KOPT-K1 (cell line): Measurements from ENCODE around the gene BCOR.
A peak's percentile ranks its signal among the peaks of the same experiment; 100 is the strongest.

ENCODE experiments used
- H3K27ac ChIP-seq: fragments of 200-600 bp; sonication (generic); 2 replicates; pipeline ENCODE4 v1.5.1; 2016; ENCODE audit warnings: antibody characterized with exemption, mild to moderate bottlenecking, low read depth, low read length; ENCODE audit not compliant: poor library complexity, severe bottlenecking
- H3K36me3 ChIP-seq: fragments of 200-600 bp; sonication (generic); 2 replicates; pipeline ENCODE4 v1.5.1; 2017; ENCODE audit warnings: antibody characterized with exemption, mild to moderate bottlenecking, low read length, moderate library complexity; ENCODE audit not compliant: insufficient read depth
- H3K9me3 ChIP-seq: fragments of 200-600 bp; sonication (generic); 2 replicates; pipeline ENCODE4 v1.5.1; 2017; ENCODE audit warnings: antibody characterized with exemption, low read length, mild to moderate bottlenecking; ENCODE audit not compliant: insufficient read depth, poor library complexity, severe bottlenecking

Gene BCOR

DNA sequence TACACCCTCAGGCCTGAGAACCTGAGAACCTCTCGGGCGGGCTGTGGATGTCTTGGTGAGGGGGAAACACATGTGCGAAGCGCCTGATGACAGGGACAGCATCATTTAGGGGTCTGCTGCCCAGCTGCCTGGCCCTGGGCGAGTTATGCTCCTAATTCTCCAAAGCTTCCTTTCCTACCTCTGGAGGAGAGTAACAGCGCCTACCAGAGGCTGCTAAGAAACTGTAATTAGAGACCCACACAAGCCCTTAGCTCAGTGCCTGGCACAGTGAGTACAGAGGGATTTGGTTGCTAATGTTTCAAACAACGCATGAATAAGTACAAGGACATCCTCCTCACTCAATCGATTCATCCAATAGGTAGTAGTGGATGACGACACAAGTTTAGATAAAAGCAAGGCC is 40.4 kb downstream of the BCOR start:
- Histone ChIP-seq H3K36me3 (peaks cover 100% of the 10 kb centered on the region), H3K9me3 (peaks cover 25% of the 10 kb centered on the region), H3K27ac (no peak overlapping the region)

DNA sequence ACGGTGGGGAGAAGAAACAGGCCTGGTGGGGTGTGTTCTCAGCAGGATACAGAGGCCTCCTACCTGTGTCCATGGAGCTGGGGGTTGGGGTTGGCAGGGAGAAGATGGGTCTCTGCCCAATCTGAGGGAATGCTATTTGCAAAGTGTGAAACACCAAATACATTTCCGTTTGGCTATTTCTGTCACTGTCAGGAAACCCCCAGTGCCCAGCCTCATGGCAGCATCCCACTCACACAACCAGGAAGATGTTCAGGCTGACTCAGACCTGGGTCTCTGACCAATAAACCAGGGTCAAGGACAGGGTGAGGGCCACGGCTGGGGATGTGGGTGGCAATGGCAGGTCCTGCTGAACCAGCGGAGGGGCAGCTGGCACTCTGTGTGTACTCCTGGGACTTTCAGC is 41.3 kb downstream of the BCOR start:
- Histone ChIP-seq H3K36me3 (peaks cover 100% of the 10 kb centered on the region), H3K9me3 (peaks cover 35% of the 10 kb centered on the region), H3K27ac (no peak overlapping the region)

DNA sequence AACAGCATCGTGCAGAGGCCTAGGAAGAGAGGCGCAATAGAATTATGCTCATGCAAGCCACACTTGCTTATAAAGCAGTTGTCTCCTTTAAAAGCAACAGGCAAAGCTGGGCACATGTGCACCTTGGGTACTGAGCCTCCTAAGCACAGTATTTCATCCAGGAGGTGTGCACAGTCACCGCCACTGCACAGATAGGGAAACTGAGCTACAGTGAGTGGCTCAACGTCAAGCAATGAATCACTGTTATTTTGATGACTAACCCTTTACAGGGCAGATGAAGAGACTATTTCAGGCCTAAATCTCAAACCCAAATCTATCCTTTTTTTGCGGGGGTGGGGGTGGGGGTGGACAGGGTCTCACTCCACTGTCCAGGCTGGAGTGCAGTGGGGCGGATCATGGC is 42.3 kb downstream of the BCOR start:
- H3K9me3 ChIP-seq: peaks cover 44% of the 10 kb centered on the region
- H3K27ac ChIP-seq: no peak overlapping the region
- peaks cover 100% of the 10 kb centered on the region for H3K36me3 ChIP-seq

DNA sequence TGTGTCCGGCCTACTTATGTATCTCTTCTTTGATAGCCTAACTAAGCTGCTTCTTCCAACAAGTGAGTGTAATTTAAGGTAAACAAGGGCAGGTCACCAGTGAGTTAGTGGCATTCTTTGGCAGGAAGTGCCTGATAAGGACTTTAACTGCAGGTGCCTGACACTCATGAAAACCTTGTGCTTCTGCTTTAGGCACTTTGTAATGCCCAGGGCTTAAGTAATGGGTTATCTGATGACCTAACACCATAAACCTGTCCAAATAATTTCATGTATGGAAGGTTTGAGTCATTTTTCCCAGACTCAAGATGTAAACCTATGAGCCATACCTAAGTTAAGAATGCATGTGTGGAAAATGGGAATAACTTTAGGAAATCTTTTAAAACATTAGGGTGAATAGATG is 43.0 kb downstream of the BCOR start:
- Histone ChIP-seq H3K36me3 (peaks cover 100% of the 10 kb centered on the region), H3K27ac (no peak overlapping the region), H3K9me3 (peaks cover 50% of the 10 kb centered on the region)

DNA sequence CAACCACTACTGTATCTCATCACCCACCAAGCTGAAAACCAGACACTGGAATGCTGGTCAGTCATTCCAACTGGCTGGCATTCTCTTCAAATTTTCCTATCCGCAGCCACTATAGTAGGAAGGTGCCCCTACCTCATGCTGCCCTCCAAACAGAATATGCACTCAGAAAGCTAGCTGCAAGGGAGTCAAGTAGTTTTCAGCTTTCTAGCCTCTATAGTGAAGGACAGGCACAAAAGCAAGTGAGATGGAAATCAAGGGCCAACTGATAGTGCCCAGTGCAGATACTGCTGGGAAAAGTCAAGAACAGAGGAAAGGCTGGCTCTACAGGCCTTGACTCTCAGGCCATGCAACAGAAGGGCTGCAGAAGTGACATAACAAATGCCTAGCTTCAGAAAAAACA is 47.2 kb downstream of the BCOR start:
- peaks cover 74% of the 10 kb centered on the region for H3K9me3 ChIP-seq
- H3K27ac ChIP-seq: no peak overlapping the region
- H3K36me3 ChIP-seq: peaks cover 87% of the 10 kb centered on the region

DNA sequence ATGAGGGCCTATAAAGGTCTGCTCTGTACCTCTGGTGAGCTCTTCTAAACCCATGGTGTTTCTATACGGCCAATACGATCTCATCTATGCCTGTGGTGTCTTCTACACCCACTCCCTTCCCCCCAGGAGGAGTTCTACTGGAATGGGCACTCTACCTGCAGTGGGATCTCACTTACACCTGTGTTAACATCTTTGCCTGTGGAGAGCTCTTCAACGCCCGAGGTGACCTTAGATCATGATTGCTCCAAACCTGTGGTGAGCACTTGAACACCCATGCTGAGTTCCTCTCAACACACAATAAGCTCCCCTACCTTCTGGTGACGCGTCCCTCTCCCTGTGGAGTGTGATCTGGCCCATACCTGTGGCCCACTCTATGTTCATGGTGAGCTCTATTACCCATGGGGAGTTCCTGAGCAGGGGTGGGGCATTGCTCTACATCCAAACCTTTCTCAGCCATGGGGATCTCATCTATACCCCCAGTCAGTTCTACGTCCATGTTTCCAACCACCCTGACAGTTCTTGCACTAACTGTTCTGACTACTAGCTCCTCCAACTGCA is 48.6 kb downstream of the BCOR start:
- H3K9me3 ChIP-seq: peaks cover 66% of the 10 kb centered on the region
- H3K27ac ChIP-seq: no peak overlapping the region
- peaks cover 74% of the 10 kb centered on the region for H3K36me3 ChIP-seq

DNA sequence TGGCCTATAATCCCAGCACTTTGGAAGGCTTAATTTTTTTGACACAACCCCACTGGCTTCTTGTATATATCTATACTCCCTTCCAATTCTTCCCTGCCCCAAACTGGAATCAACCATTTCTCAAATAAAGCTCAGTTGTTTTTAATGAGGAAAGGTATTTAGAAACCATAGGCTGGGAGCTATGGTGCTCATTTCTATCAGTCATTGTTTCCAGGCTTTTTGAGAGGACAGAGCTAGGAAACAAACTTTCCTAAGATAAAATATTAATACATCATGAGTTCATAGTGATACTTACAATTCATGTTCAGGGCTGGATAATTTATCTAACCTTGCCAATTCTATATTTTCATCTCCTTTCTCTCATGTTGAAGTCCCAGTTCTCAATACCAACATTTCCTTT is 50.3 kb downstream of the BCOR start:
- peaks cover 57% of the 10 kb centered on the region for H3K36me3 ChIP-seq
- H3K9me3 ChIP-seq: peaks cover 50% of the 10 kb centered on the region
- H3K27ac ChIP-seq: no peak overlapping the region

DNA sequence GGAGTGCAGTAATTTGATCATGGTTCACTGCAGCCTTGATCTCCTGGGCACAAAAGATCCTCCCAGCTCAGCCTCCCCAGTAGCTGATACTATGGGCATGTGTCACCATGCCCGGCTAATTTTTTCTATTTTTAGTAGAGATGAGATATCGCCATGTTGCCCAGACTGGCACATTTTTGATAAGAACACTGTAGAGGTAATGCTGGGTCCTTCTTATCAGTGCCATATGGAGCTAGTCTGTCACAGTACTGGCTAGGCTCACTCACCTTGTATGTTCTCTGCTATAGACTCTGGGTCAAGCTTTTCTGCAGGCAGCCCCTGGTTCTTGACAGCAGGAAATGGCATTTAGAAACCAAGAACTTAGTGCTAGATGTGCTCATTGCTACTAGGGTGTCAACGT is 53.9 kb downstream of the BCOR start:
- Histone ChIP-seq H3K36me3 (peaks cover 21% of the 10 kb centered on the region), H3K27ac (no peak overlapping the region), H3K9me3 (peaks cover 17% of the 10 kb centered on the region)

DNA sequence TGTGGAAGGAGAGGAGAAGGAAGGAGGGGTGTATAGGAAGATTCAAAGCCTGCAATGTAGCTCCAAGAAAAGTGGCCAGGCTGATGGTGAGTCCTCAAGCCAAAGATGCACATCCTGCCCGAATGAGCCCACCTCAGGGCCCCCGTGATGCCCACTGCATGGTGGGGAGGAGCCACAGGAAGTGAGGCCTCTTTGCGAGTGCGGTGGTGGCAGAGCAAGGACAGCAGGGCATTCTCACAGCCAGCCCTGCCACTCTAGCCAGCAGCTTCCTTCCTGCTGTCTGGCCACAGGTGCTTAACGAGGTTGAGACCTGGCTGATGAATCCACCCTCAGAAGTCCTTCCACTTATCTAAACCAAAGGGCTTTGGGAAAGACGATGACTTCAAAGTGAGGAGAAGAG is 55.8 kb downstream of the BCOR start:
- Histone ChIP-seq H3K27ac (peak overlapping the region; percentile 46), H3K36me3 (0 out of 2 replicates have a peak, but pooled peaks cover 2% of the 10 kb centered on the region), H3K9me3 (no peaks in the 10 kb centered on the region)

DNA sequence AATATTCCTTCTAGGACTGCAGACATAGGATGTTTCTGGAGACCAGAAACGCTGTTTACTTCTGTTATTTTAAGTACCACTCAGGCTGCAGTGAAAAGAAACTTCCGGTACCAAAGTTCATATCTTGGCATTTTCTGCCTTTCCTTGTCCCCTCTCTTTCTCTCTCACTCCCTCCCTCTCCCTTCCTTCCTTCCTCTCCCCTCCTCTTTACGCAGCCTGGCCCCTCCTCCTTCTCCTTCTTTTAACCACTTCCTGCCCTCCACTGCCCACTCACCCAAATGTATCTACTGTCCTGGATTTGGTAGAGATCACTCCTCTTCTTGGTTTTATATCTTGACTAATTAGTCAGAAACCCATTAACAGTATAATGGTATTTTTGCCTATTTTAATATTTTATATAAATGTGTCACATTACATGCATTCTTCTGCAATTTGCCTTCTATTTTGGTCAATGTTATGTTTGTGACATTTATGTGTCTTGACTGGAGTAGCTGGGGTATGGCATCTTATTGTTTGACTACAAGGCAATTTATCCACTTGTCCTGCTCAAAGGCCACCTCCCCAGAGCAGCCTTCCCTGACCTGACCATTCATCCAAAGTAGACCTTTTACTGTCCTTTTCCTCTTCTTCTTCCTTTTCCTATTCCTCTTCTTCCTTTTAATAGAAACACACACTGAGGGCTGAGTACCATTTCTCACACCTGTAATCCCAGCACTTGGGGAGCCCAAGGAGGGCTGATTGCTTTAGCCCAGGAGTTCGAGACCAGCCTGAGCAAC is 56.9 kb downstream of the BCOR start:
- no peaks in the 10 kb centered on the region for H3K9me3 ChIP-seq
- peak overlapping the region; percentile 42 for H3K27ac ChIP-seq
- H3K36me3 ChIP-seq: no peaks in the 10 kb centered on the region

DNA sequence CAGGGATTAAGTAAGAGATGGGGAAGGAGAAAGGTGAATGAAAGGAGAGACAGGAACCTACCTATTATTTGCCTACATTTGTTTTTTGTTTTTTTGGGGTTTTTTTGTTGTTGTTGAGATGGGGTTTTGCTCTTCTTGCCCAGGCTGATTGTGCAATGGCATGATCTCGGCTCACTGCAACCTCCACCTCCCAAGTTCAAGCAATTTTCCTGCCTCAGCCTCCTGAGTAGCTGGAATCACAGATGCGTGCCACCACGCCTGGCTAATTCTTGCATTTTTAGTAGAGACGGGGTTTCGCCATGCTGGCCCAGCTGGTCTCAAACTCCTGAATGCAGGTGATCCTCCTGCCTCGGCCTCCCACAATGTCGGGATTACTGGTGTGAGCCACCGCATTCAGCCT is 57.9 kb downstream of the BCOR start:
- no peaks in the 10 kb centered on the region for H3K9me3 ChIP-seq

DNA sequence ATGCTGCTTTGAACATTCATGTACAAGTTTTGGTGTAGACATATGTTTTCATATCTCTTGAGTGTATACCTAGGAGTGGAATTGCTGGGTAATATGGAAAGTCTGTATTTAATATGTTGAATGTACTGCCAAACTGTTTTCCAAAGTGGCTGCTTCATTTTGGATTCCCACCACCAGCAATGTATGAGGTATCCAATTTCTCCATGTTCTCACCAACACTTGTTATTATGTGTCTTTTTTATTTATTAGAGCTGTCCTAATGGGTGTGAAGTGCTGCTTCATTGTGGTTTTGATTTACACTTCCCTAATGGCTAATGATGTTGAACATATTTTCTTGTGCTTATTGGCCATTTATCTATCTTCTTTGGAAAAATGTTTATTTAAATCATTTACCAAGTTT is 60.4 kb downstream of the BCOR start:
- H3K36me3 ChIP-seq: no peaks in the 10 kb centered on the region
- H3K27ac ChIP-seq: no peak overlapping the region
- no peaks in the 10 kb centered on the region for H3K9me3 ChIP-seq

More for the DNA sequence above, 57.9 kb downstream of the BCOR start:
- Histone ChIP-seq H3K36me3 (no peaks in the 10 kb centered on the region), H3K27ac (peak overlapping the region; percentile 42)

DNA sequence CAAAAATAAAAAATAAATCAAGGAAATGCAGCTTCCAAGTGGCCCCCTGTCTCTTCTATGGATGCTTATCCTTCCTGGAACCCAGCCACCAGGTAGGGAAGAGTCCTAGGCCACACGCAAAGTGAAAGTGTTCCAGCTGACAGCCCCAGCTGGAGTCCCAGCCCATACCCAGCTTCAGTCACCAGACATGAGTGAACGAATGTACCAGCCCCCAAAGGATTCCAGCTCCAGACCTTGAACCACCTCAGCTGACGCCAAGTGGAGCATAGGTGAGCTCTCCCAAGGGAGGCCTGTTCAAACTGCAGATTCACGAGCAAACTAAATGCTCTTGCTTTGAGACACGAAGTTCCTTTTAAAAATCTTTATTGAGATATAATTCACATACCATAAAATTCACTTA is 62.0 kb downstream of the BCOR start:
- no peaks in the 10 kb centered on the region for H3K36me3 ChIP-seq
- H3K27ac ChIP-seq: no peak overlapping the region
- H3K9me3 ChIP-seq: no peaks in the 10 kb centered on the region

DNA sequence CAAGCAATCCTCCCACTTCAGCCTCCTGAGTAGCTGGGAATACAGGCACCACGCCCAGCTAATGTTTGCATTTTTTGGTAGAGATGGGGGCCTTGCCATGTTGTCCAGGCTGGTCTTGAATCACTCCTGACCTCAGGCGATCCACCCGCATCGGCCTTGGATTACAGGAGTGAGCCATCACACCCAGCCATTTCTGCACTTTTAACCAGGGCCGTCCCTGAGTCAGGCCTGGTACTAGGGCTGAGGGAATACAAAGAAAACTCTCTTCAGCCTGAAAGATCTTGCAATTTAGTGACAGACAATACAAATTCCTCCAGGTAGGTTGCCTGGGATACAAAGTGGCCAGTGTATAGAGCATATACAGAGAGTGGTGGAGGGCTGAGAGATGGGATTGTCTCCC is 65.8 kb downstream of the BCOR start:
- H3K27ac ChIP-seq: no peak overlapping the region
- no peaks in the 10 kb centered on the region for H3K36me3 ChIP-seq
- H3K9me3 ChIP-seq: no peaks in the 10 kb centered on the region

DNA sequence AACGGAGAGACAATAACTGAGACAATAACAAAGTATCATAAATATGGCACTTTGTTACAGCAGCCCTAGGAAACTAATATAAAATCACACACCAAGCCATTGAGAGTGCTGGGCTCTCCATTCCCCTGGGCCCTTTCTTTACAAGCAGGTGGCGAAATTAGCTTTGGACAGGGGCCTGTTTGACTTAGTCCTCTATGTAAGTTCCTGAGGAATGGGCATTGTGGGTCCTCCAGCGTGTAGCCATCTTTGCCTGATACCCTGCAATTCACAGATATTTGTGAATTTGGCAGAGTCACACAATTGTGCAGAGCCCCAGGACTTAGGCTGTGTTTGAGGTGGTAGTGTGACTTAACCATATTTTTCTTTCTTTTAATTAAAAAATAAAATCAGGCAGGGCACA is 67.6 kb downstream of the BCOR start:
- Histone ChIP-seq H3K27ac (no peak overlapping the region), H3K36me3 (no peaks in the 10 kb centered on the region), H3K9me3 (no peaks in the 10 kb centered on the region)

DNA sequence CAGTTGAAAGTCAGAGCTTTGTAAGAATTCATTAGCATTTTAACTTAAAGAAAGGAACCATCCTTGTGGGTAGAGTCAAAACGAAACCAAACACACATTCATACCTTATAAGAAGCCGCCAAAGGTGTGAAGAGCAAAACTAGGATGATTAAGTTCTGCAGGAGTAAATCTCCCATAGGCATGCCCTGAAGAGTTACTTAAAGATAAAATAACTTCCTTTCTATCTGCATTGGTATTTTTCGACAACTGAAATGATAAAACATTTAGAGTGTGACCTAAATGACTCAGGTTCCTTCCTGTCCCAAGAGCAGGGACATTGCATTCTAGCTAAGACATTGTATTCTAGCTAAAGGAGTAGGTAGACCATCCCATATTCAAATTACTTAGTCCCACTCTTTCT is 75.3 kb downstream of the BCOR start:
- peak overlapping the region; percentile 53 for H3K27ac ChIP-seq
- H3K9me3 ChIP-seq: no peaks in the 10 kb centered on the region
- H3K36me3 ChIP-seq: no peaks in the 10 kb centered on the region
